Left hindlimb (tissue), 1 donor: ENCODE data around the gene SWAP70.

ENCODE experiments used
- DNase-seq: peaks from one replicate; pipeline ENCODE4 v3.0.0-alpha.2; 2018

SWAP70 gene

GRCh38 chr11:9651899-9652748 is 11.8 kb upstream of the SWAP70 start:
- DNase-seq: no peak

GRCh38 chr11:9653871-9654270 is 10.0 kb upstream of the SWAP70 start:
- no peak for DNase-seq

GRCh38 chr11:9656864-9657263 is 7.0 kb upstream of the SWAP70 start:
- DNase-seq: no peak

- no peak for DNase-seq
These were observed 6.3 kb upstream of the SWAP70 start for GRCh38 chr11:9657531-9657930.

- DNase-seq: no peak
These were observed 3.0 kb upstream of the SWAP70 start for GRCh38 chr11:9660886-9661285.

- no peak for DNase-seq
These were observed 1.6 kb upstream of the SWAP70 start for GRCh38 chr11:9662273-9662672.

GRCh38 chr11:9664276-9665171 is 647 bp downstream of the SWAP70 start:
- peak; percentile 67 for DNase-seq

GRCh38 chr11:9665749-9666148 is 1.9 kb downstream of the SWAP70 start:
- DNase-seq: no peak

- DNase-seq: no peak
These were observed 6.1 kb downstream of the SWAP70 start for GRCh38 chr11:9669954-9670353.

GRCh38 chr11:9672288-9672916 is 8.5 kb downstream of the SWAP70 start:
- DNase-seq: no peak

- no peak for DNase-seq
These were observed 9.0 kb downstream of the SWAP70 start for GRCh38 chr11:9672918-9673317.

GRCh38 chr11:9675691-9676090 is 11.8 kb downstream of the SWAP70 start:
- DNase-seq: no peak

GRCh38 chr11:9677951-9678350 is 14.1 kb downstream of the SWAP70 start:
- no peak for DNase-seq

GRCh38 chr11:9678576-9678975 is 14.7 kb downstream of the SWAP70 start:
- no peak for DNase-seq

- DNase-seq: no peak
These were observed 16.2 kb downstream of the SWAP70 start for GRCh38 chr11:9680028-9680427.

GRCh38 chr11:9681583-9682372 is 17.9 kb downstream of the SWAP70 start:
- no peak for DNase-seq

- no peak for DNase-seq
These were observed 24.0 kb downstream of the SWAP70 start for GRCh38 chr11:9687711-9688477.

GRCh38 chr11:9688716-9689511 is 25.0 kb downstream of the SWAP70 start:
- peak; percentile 36 for DNase-seq

GRCh38 chr11:9689721-9690120 is 25.8 kb downstream of the SWAP70 start:
- DNase-seq: no peak

GRCh38 chr11:9691865-9692264 is 28.0 kb downstream of the SWAP70 start:
- no peak for DNase-seq

GRCh38 chr11:9692691-9693090 is 28.8 kb downstream of the SWAP70 start:
- DNase-seq: no peak
